H1 (cell line): Measurements from ENCODE around the gene RPTOR. TPM values are rescaled to one million over a fixed set of nuclear protein-coding genes. Genes with fewer than 3 reads are reported as not detected.

Experiments
- CTCF ChIA-PET: fragments of 300-600 bp; sonication (Branson Sonifier 250); formaldehyde crosslinking; loops from one replicate; lab custom pipeline; 2021; ENCODE audit not compliant: partially characterized antibody; lab: Charles Lee
- POLR2A ChIA-PET: fragments of 300-600 bp; sonication (Branson Sonifier 250); formaldehyde crosslinking; loops from one replicate; lab custom pipeline; 2021; ENCODE audit warnings: inconsistent platforms; ENCODE audit not compliant: partially characterized antibody; lab: Charles Lee
- DNase-seq, 2 experiments: peaks; one replicate each; pipeline versions ENCODE4 v3.0.0 to v3.0.0-alpha.2; 2010 to 2022; ENCODE audit warnings: low spot score in 2 of 2, low read depth in 1 of 2, mixed read lengths in 1 of 2
- FAIRE-seq: peaks from 2 replicates; lab custom pipeline; 2011; peaks lifted over from hg19 to GRCh38; lab: Jason Lieb, UNC
- H2AFZ ChIP-seq: 2 replicates; pipeline ENCODE4 v1.8.1; 2012; ENCODE audit warnings: low read length, inconsistent platforms
- H2AK5ac ChIP-seq: 2 replicates; pipeline ENCODE4 v1.6.1; 2013; ENCODE audit warnings: low read depth, low read length
- H2BK120ac ChIP-seq: replicated peaks from 2 replicates; pipeline ENCODE3; 2013; ENCODE audit warnings: low read depth, low read length, inconsistent platforms
- H2BK12ac ChIP-seq: 2 replicates; pipeline ENCODE4 v1.6.1; 2013; ENCODE audit warnings: low read depth, low read length
- H2BK15ac ChIP-seq: 2 replicates; pipeline ENCODE4 v1.6.1; 2013; ENCODE audit warnings: low read length
- H2BK20ac ChIP-seq: 2 replicates; pipeline ENCODE4 v1.6.1; 2013; ENCODE audit warnings: low read length
- H2BK5ac ChIP-seq: 2 replicates; pipeline ENCODE4 v1.6.1; 2013; ENCODE audit warnings: low read depth, low read length
- H3K14ac ChIP-seq: 2 replicates; pipeline ENCODE4 v1.6.1; 2013; ENCODE audit warnings: inconsistent platforms; ENCODE audit not compliant: insufficient read length
- H3K18ac ChIP-seq: 2 replicates; pipeline ENCODE4 v1.6.1; 2013; ENCODE audit warnings: low read length; ENCODE audit errors: extremely low read depth
- H3K23ac ChIP-seq: 2 replicates; pipeline ENCODE4 v1.6.1; 2013; ENCODE audit warnings: inconsistent platforms; ENCODE audit not compliant: insufficient read length
- H3K23me2 ChIP-seq: 2 replicates; pipeline ENCODE4 v1.6.1; 2013; ENCODE audit warnings: low read depth, low read length
- H3K27ac ChIP-seq: 2 replicates; pipeline ENCODE4 v1.6.1; 2011; ENCODE audit warnings: low read depth, low read length, inconsistent platforms
- H3K27me3 ChIP-seq, 4 experiments: replicated peaks in 1 of 4; 1 replicate in 1 of 4; 2 replicates in 3 of 4; pipeline versions ENCODE4 v1.6.1 to v1.8.1; 2011 to 2013; ENCODE audit warnings: low read length in 3 of 4, mild to moderate bottlenecking in 3 of 4, inconsistent platforms in 2 of 4, mixed read lengths in 2 of 4, moderate library complexity in 1 of 4; ENCODE audit not compliant: control insufficient read depth in 3 of 4, insufficient read depth in 3 of 4; ENCODE audit errors: extremely low read depth in 1 of 4
- H3K36me3 ChIP-seq, 4 experiments: 2 replicates each; pipeline versions ENCODE4 v1.6.1 to v1.8.1; 2011 to 2013; ENCODE audit warnings: mild to moderate bottlenecking in 4 of 4, low read length in 3 of 4, moderate library complexity in 2 of 4, control low read depth in 1 of 4, inconsistent platforms in 1 of 4; ENCODE audit not compliant: insufficient read depth in 4 of 4, control insufficient read depth in 2 of 4
- H3K4ac ChIP-seq: replicated peaks from 2 replicates; pipeline ENCODE3; 2013; ENCODE audit warnings: low read length, low read depth, mixed read lengths, inconsistent platforms; ENCODE audit not compliant: insufficient read length
- H3K4me1 ChIP-seq, 4 experiments: replicated peaks in 1 of 4; 1 replicate in 1 of 4; 2 replicates in 3 of 4; pipeline versions ENCODE4 v1.6.1 to v1.8.1; 2011 to 2013; ENCODE audit warnings: low read length in 3 of 4, inconsistent platforms in 2 of 4, mixed read lengths in 1 of 4; ENCODE audit not compliant: insufficient read depth in 4 of 4, control insufficient read depth in 3 of 4
- H3K4me2 ChIP-seq, 2 experiments: 2 replicates each; pipeline versions ENCODE4 v1.6.1 to v1.8.1; 2011 to 2013; ENCODE audit warnings: low read depth in 2 of 2, low read length in 2 of 2, control low read depth in 1 of 2, inconsistent platforms in 1 of 2, mild to moderate bottlenecking in 1 of 2; ENCODE audit not compliant: insufficient read depth in 1 of 2
- H3K4me3 ChIP-seq, 4 experiments: fragments of 200-600, 300-600 bp in 1 of 4; sonication (generic), shearing (Covaris generic), sonication (Bioruptor Twin) in 1 of 4; 2 replicates each; pipeline versions ENCODE4 v1.5.1 to v1.8.1; 2011 to 2016; ENCODE audit warnings: low read length in 4 of 4, low read depth in 3 of 4, control low read depth in 2 of 4, inconsistent platforms in 2 of 4, mild to moderate bottlenecking in 2 of 4, mixed read lengths in 1 of 4, moderate library complexity in 1 of 4; ENCODE audit not compliant: insufficient read depth in 2 of 4; ENCODE audit errors: extremely low read depth in 1 of 4
- H3K56ac ChIP-seq: replicated peaks from 2 replicates; pipeline ENCODE3; 2013; ENCODE audit warnings: low read depth, mild to moderate bottlenecking, mixed read lengths, low read length, inconsistent platforms; ENCODE audit not compliant: insufficient read length
- H3K79me1 ChIP-seq: 2 replicates; pipeline ENCODE4 v1.6.1; 2013; ENCODE audit warnings: low read depth, low read length, control low read depth
- H3K79me2 ChIP-seq, 2 experiments: 2 replicates each; pipeline versions ENCODE4 v1.6.1 to v1.8.1; 2012 to 2013; ENCODE audit warnings: low read length in 2 of 2, mild to moderate bottlenecking in 2 of 2, inconsistent platforms in 1 of 2; ENCODE audit not compliant: insufficient read depth in 2 of 2, control insufficient read depth in 1 of 2
- H3K9ac ChIP-seq, 4 experiments: replicated peaks in 1 of 4; 1 replicate in 1 of 4; 2 replicates in 3 of 4; pipeline versions ENCODE4 v1.6.1 to v1.8.1; 2011 to 2013; ENCODE audit warnings: low read depth in 3 of 4, low read length in 3 of 4, control low read depth in 2 of 4, mild to moderate bottlenecking in 2 of 4, moderate library complexity in 2 of 4, inconsistent platforms in 1 of 4; ENCODE audit errors: extremely low read depth in 1 of 4
- H3K9me3 ChIP-seq, 2 experiments: 2 replicates each; pipeline versions ENCODE4 v1.6.1 to v1.8.1; 2012 to 2013; ENCODE audit warnings: mild to moderate bottlenecking in 2 of 2, moderate library complexity in 2 of 2, control low read depth in 1 of 2, inconsistent platforms in 1 of 2, low read depth in 1 of 2, low read length in 1 of 2, mixed read lengths in 1 of 2; ENCODE audit not compliant: insufficient read depth in 2 of 2
- H4K20me1 ChIP-seq, 2 experiments: replicated peaks in 1 of 2; 2 replicates each; pipeline versions ENCODE3 to v1.8.1; 2011 to 2013; ENCODE audit warnings: inconsistent platforms in 2 of 2, low read length in 2 of 2, mild to moderate bottlenecking in 1 of 2; ENCODE audit not compliant: insufficient read depth in 2 of 2, control insufficient read depth in 1 of 2
- H4K5ac ChIP-seq: 2 replicates; pipeline ENCODE4 v1.6.1; 2013; ENCODE audit warnings: low read length, low read depth, mixed read lengths, inconsistent platforms; ENCODE audit not compliant: insufficient read length
- H4K8ac ChIP-seq: 2 replicates; pipeline ENCODE4 v1.8.0; 2013; ENCODE audit warnings: mild to moderate bottlenecking, moderate library complexity, low read length, inconsistent platforms; ENCODE audit not compliant: insufficient read depth; ENCODE audit errors: extremely low read depth
- H4K91ac ChIP-seq: replicated peaks from 2 replicates; pipeline ENCODE3; 2013; ENCODE audit warnings: low read length, mixed read lengths, inconsistent platforms; ENCODE audit not compliant: insufficient read length
- BRCA1 ChIP-seq: IDR thresholded peaks from 2 replicates; pipeline ENCODE4 v1.6.1; 2012; ENCODE audit warnings: low read depth, low read length, improper control_type of control experiment
- CTCF ChIP-seq, 3 experiments: IDR thresholded peaks; 1 replicate in 2 of 3; 2 replicates in 1 of 3; pipeline versions ENCODE4 v1.5.1 to v1.6.1; 2011; ENCODE audit warnings: low read length in 3 of 3, mild to moderate bottlenecking in 3 of 3, inconsistent platforms in 2 of 3, low read depth in 1 of 3, moderate library complexity in 1 of 3; ENCODE audit not compliant: insufficient read depth in 1 of 3; ENCODE audit errors: control extremely low read depth in 1 of 3
- JUN ChIP-seq: IDR thresholded peaks from 2 replicates; pipeline ENCODE4 v1.6.1; 2011; ENCODE audit warnings: low read depth, mild to moderate bottlenecking, improper control_type of control experiment, low read length
- PHF8 ChIP-seq: fragments of 200-600 bp; sonication (generic); conservative IDR thresholded peaks from 2 replicates; pipeline ENCODE4 v1.7.1; 2012; ENCODE audit warnings: low read depth, mild to moderate bottlenecking, inconsistent platforms, low read length, moderate library complexity
- RBBP5 ChIP-seq: IDR thresholded peaks from 2 replicates; pipeline ENCODE4 v1.7.1; 2012; ENCODE audit warnings: low read depth, mild to moderate bottlenecking, inconsistent platforms, low read length, moderate library complexity, borderline replicate concordance
- RNF2 ChIP-seq: fragments of 200-900, 300-1000 bp; sonication (generic); IDR thresholded peaks from 2 replicates; pipeline ENCODE4 v1.7.1; 2016; ENCODE audit warnings: borderline replicate concordance, low read depth, mild to moderate bottlenecking, antibody characterized with exemption, low read length; ENCODE audit not compliant: poor library complexity, severe bottlenecking; ENCODE audit errors: missing control alignments
- SP1 ChIP-seq: IDR thresholded peaks from 2 replicates; pipeline ENCODE4 v1.6.1; 2011; ENCODE audit warnings: low read depth, low read length
- SRF ChIP-seq: IDR thresholded peaks from 2 replicates; pipeline ENCODE4 v1.6.1; 2011; ENCODE audit warnings: mild to moderate bottlenecking, low read depth, low read length, moderate library complexity
- TEAD4 ChIP-seq: IDR thresholded peaks from 2 replicates; pipeline ENCODE4 v1.6.1; 2012; ENCODE audit warnings: low read depth, low read length, inconsistent platforms, mixed read lengths
- USF2 ChIP-seq: IDR thresholded peaks from 2 replicates; pipeline ENCODE4 v1.6.1; 2011; ENCODE audit warnings: low read length, improper control_type of control experiment
- whole genome bisulfite sequencing, 2 experiments: shearing (Covaris generic) in 1 of 2; methylation state at CpG; one replicate each; pipeline versions ENCODE4 v1.1.6 to v1.1.7; 2013 to 2015; ENCODE audit warnings: low lambda C conversion rate in 2 of 2, mixed read lengths in 2 of 2, inconsistent platforms in 1 of 2, low coverage in 1 of 2, missing lambda C conversion rate in 1 of 2; ENCODE audit not compliant: insufficient replicate concordance in 2 of 2, insufficient coverage in 1 of 2, insufficient read length in 1 of 2; ENCODE audit errors: extremely low coverage in 1 of 2, missing lambda C conversion rate in 1 of 2; 5-methylcytosine and 5-hydroxymethylcytosine counted together
- polyA plus RNA-seq, 7 experiments: library from polyadenylated mRNA; depleted of rRNA in 3 of 7; stranded (reverse) in 5 of 7; unstranded in 2 of 7; fragments of >200 nt in 5 of 7; fragments of 200-250 nt in 2 of 7; gene quantifications; 1 replicate in 5 of 7; 2 replicates in 1 of 7; 4 replicates in 1 of 7; pipeline versions ENCODE4 v1.2.1 to v1.2.3, GENCODE V29; 2011 to 2013; ENCODE audit warnings: missing spikeins in 2 of 7, mixed read lengths in 2 of 7
- total RNA-seq: library from RNA; stranded (reverse); fragmentation: NEBNext Ultra II Directional; extraction: Animal tissue kit (Norgen Biotek cat#: 25700); gene quantifications from 2 replicates; pipeline ENCODE4 v1.2.1, GENCODE V29; 2021

Gene RPTOR
- total and polyA plus RNA-seq, 2 of the 8 experiments (the other 6 are each of a cell fraction or from before 2014, with no cell fraction given): 6.9 to 28.7 TPM

- H2AK5ac ChIP-seq: no peak overlapping the region
- DNase-seq (no peak), FAIRE-seq (no peak)
- no peaks in the 10 kb centered on the region for H3K79me1 ChIP-seq
- no peak overlapping the region for H4K5ac ChIP-seq
- H3K27ac ChIP-seq: no peak overlapping the region
- H3K36me3 ChIP-seq: peaks cover 0 to 8% (median 1%) of the 10 kb centered on the region in 4 experiments; a peak in 3 of 8 replicates
- no peak overlapping the region for H3K4ac ChIP-seq
- H3K9ac ChIP-seq: no peak overlapping the region
- H3K79me2 ChIP-seq: no peaks in the 10 kb centered on the region
- H2BK15ac ChIP-seq: no peak overlapping the region
- no peak overlapping the region for H3K4me2 ChIP-seq
- H3K23me2 ChIP-seq: peaks cover 5% of the 10 kb centered on the region; the same call in 1 of the 2 replicates
- H3K56ac ChIP-seq: no peak overlapping the region
- no peak overlapping the region for H4K91ac ChIP-seq
- no peak overlapping the region for H2BK5ac ChIP-seq
- H4K20me1 ChIP-seq: peaks cover 3 to 15% of the 10 kb centered on the region in 2 experiments
- no peak overlapping the region for H3K4me3 ChIP-seq
- H3K23ac ChIP-seq: no peak overlapping the region
- 78% methylated on average over 10 of the region's 10 CpGs; no CpG with 5 or more reads in 1 of the 2 experiments for WGBS, 2 experiments
- no peak overlapping the region for H3K18ac ChIP-seq
- no peak overlapping the region for H2BK12ac ChIP-seq
- no peak overlapping the region for H2AFZ ChIP-seq
- no peak overlapping the region for H3K14ac ChIP-seq
- H3K27me3 ChIP-seq: peaks cover 7 to 22% (median 20%) of the 10 kb centered on the region in 4 experiments; a peak in 6 of 7 replicates
- H2BK120ac ChIP-seq: no peak overlapping the region
- ChIA-PET POLR2A (interaction anchor here (1.3 to 2.1 kb wide), 5 partner anchors 9 to 35 kb away, joined by 3 to 10 read pairs (median 5); partner anchors contain the start of gene CHMP6), CTCF (interaction anchor here (0.7 to 1.5 kb wide), 5 partner anchors 16 to 786 kb away, joined by 3 to 5 read pairs (median 3); no protein-coding TSS in a partner anchor)
- no peak overlapping the region for H4K8ac ChIP-seq
- no peaks in the 10 kb centered on the region for H3K9me3 ChIP-seq
- no peak overlapping the region for H2BK20ac ChIP-seq
- peaks cover 0 to 7% (median 1%) of the 10 kb centered on the region in 4 experiments; a peak in 3 of 7 replicates for H3K4me1 ChIP-seq
- TF ChIP-seq USF2 (no peak), RNF2 (no peak), SRF (no peak), SP1 (no peak), JUN (no peak), BRCA1 (no peak), CTCF (IDR thresholded peaks at IDR 0.05; ENCODE audit: control extremely low read depth in 1 of 3, insufficient read depth in 1 of 3, low read depth in 1 of 3, low read length in 3 of 3) (no peak), TEAD4 (no peak), RBBP5 (no peak), PHF8 (no peak)
Measured at GRCh38 chr17:81002013-81002384, 457.4 kb downstream of the RPTOR start.
